HepG2 (cell line): ENCODE data around the gene CDK17. TPM values are rescaled to one million over a fixed set of nuclear protein-coding genes. Genes with fewer than 3 reads are reported as not detected.

Experiments
- ATAC-seq: fragments of 200-7000 bp; cut with Tn5 transposase; 3 replicates; pipeline ENCODE4 v1.9.1; 2020; ENCODE audit warnings: mild to moderate bottlenecking, moderate library complexity
- BruUV-seq: library from RNA; stranded (reverse); fragments of 400-500 nt; replicated peaks from 2 replicates; lab custom pipeline; 2021; lab: Mats Ljungman, UMichigan
- CTCF ChIA-PET: fragments of 300-600 bp; formaldehyde crosslinking; extraction: SDS; loops from one replicate; lab custom pipeline; 2021; ENCODE audit warnings: low total read pairs, inconsistent platforms, low intra/inter-chr PET ratio; lab: Yijun Ruan, JAX
- POLR2A ChIA-PET: fragments of 350-600 bp; sonication (Branson Sonifier 250); formaldehyde crosslinking; loops from one replicate; lab custom pipeline; 2020; ENCODE audit warnings: antibody characterized with exemption, inconsistent platforms; lab: Yijun Ruan, JAX
- DNase-seq: peaks from one replicate; pipeline ENCODE4 v3.0.0-alpha.2; 2015; ENCODE audit warnings: low spot score
- FAIRE-seq: peaks from 3 replicates; lab custom pipeline; 2011; peaks lifted over from hg19 to GRCh38; lab: Jason Lieb, UNC
- H2AFZ ChIP-seq: one replicate; pipeline ENCODE4 v1.6.1; 2011; ENCODE audit warnings: low read length, inconsistent platforms
- H3K27ac ChIP-seq: fragments of 300-600 bp; 3 replicates; pipeline ENCODE4 v1.8.0; 2011; ENCODE audit warnings: mixed run types, mild to moderate bottlenecking, mixed read lengths, low read length, inconsistent platforms; ENCODE audit not compliant: insufficient read depth; ENCODE audit errors: extremely low read length
- H3K27me3 ChIP-seq, 2 experiments: fragments of 200-600 bp in 1 of 2; 2 replicates in 1 of 2; 3 replicates in 1 of 2; pipeline versions ENCODE4 v1.6.0 to v1.8.0; 2011; ENCODE audit warnings: low read length in 2 of 2, mild to moderate bottlenecking in 2 of 2, moderate library complexity in 2 of 2, inconsistent platforms in 1 of 2; ENCODE audit not compliant: insufficient read depth in 2 of 2, control insufficient read depth in 1 of 2
- H3K36me3 ChIP-seq, 2 experiments: fragments of 200-600 bp in 1 of 2; replicated peaks in 1 of 2; 2 replicates in 1 of 2; 3 replicates in 1 of 2; pipeline versions ENCODE4 v1.5.1 to v1.8.0; 2011; ENCODE audit warnings: low read length in 2 of 2, inconsistent platforms in 1 of 2; ENCODE audit not compliant: insufficient read depth in 2 of 2, control insufficient read depth in 1 of 2
- H3K4me1 ChIP-seq: 2 replicates; pipeline ENCODE4 v1.5.1; 2012; ENCODE audit warnings: low read length, inconsistent platforms; ENCODE audit not compliant: insufficient read depth
- H3K4me2 ChIP-seq: 2 replicates; pipeline ENCODE4 v1.6.0; 2011; ENCODE audit warnings: low read depth, low read length, inconsistent platforms
- H3K4me3 ChIP-seq, 3 experiments: fragments of 200-600 bp in 1 of 3; sonication (generic), shearing (Covaris generic) in 1 of 3; replicated peaks in 1 of 3; 2 replicates each; pipeline ENCODE4 v1.5.1; 2011 to 2016; ENCODE audit warnings: low read length in 3 of 3, inconsistent platforms in 2 of 3, low read depth in 2 of 3, mild to moderate bottlenecking in 2 of 3, control low read depth in 1 of 3, mixed read lengths in 1 of 3; ENCODE audit not compliant: insufficient read depth in 1 of 3
- H3K79me2 ChIP-seq: one replicate; pipeline ENCODE4 v1.6.1; 2011; ENCODE audit warnings: low read length, inconsistent platforms; ENCODE audit not compliant: insufficient read depth
- H3K9ac ChIP-seq: 2 replicates; pipeline ENCODE4 v1.6.0; 2011; ENCODE audit warnings: mild to moderate bottlenecking, low read depth, low read length, inconsistent platforms; ENCODE audit not compliant: insufficient read depth
- H3K9me3 ChIP-seq: 2 replicates; pipeline ENCODE4 v1.5.1; 2012; ENCODE audit warnings: mild to moderate bottlenecking, low read length
- H4K20me1 ChIP-seq: 2 replicates; pipeline ENCODE4 v1.6.0; 2011; ENCODE audit warnings: inconsistent platforms, mild to moderate bottlenecking, low read length, moderate library complexity; ENCODE audit not compliant: insufficient read depth
- AGO1 ChIP-seq: fragments of 200-400 bp; formaldehyde crosslinking; IDR thresholded peaks from 2 replicates; pipeline ENCODE4 v1.6.1; 2017; ENCODE audit warnings: mild to moderate bottlenecking, low read depth, low read length, moderate library complexity; ENCODE audit not compliant: poor library complexity, severe bottlenecking
- CBX5 ChIP-seq: sonication (generic); formaldehyde crosslinking; IDR thresholded peaks from 2 replicates; pipeline ENCODE4 v1.4.0; 2020; ENCODE audit warnings: missing genetic modification reagents, borderline replicate concordance
- CREB1 ChIP-seq, 2 experiments: fragments of 450-650 bp in 1 of 2; IDR thresholded peaks; 2 replicates each; pipeline ENCODE4 v1.6.1; 2016 to 2017; ENCODE audit warnings: control low read depth in 1 of 2, mild to moderate bottlenecking in 1 of 2, missing compliant biosample characterization in 1 of 2, missing genetic modification characterization in 1 of 2
- EHMT2 ChIP-seq: fragments of 200-600 bp; sonication (generic); IDR thresholded peaks from 2 replicates; pipeline ENCODE4 v1.7.0; 2017; ENCODE audit warnings: antibody characterized with exemption, low read depth, low read length, borderline replicate concordance
- IRX3 ChIP-seq: sonication (generic); formaldehyde crosslinking; IDR thresholded peaks from 2 replicates; pipeline ENCODE4 v1.8.1; 2023; ENCODE audit warnings: mild to moderate bottlenecking, low read depth, missing genetic modification reagents, borderline replicate concordance
- MBD4 ChIP-seq: IDR thresholded peaks from 2 replicates; pipeline ENCODE4 v1.6.1; 2012; ENCODE audit warnings: low read length, inconsistent platforms, borderline replicate concordance
- MIER2 ChIP-seq: IDR thresholded peaks from 2 replicates; pipeline ENCODE4 v1.6.1; 2016; ENCODE audit warnings: missing biosample characterization, missing genetic modification reagents
- NCOA1 ChIP-seq: sonication (generic); formaldehyde crosslinking; IDR thresholded peaks from 2 replicates; pipeline ENCODE4 v1.9.0; 2021; ENCODE audit warnings: missing genetic modification reagents
- PRMT3 ChIP-seq: sonication (generic); formaldehyde crosslinking; IDR thresholded peaks from 2 replicates; pipeline ENCODE4 v1.8.1; 2022; ENCODE audit warnings: low read depth, mild to moderate bottlenecking, moderate library complexity, missing genetic modification reagents, borderline replicate concordance
- ZNF616 ChIP-seq: sonication (generic); formaldehyde crosslinking; IDR thresholded peaks from 2 replicates; pipeline ENCODE4 v1.5.0; 2020; ENCODE audit warnings: low read depth, mild to moderate bottlenecking, missing genetic modification reagents
- WGBS: methylation state at CpG from one replicate; pipeline ENCODE4 v1.1.6; 2017; ENCODE audit warnings: low lambda C conversion rate; 5-methylcytosine and 5-hydroxymethylcytosine counted together
- in situ Hi-C: cut with HindIII; loops from 2 replicates; pipeline ENCODE4 v1.10.0; 2017; ENCODE audit warnings: low pct_unique_long_range_greater_than_20kb; ENCODE audit not compliant: extremely low pct_ligation_motif_present
- intact Hi-C: fragments of 100-400 bp; cut with micrococcal nuclease; formaldehyde crosslinking; loops from one replicate; pipeline ENCODE4 v1.10.0; 2022; ENCODE audit not compliant: unreplicated experiment
- polyA plus RNA-seq, 8 experiments: library from polyadenylated mRNA; depleted of rRNA in 3 of 8; stranded (reverse) in 7 of 8; unstranded in 1 of 8; fragments of >200 nt; fragmentation: Illumina TruSeq in 4 of 8; extraction: Trizol in 4 of 8; gene quantifications; 2 replicates each; pipeline versions ENCODE4 v1.2.1 to v1.2.3, GENCODE V29; 2011 to 2016; ENCODE audit warnings: low read depth in 4 of 8, missing spikeins in 1 of 8, mixed read lengths in 1 of 8; ENCODE audit not compliant: insufficient read depth in 1 of 8
- total RNA-seq, 5 experiments: library from RNA; depleted of rRNA; stranded (reverse); fragments of >200 nt; fragmentation: Illumina TruSeq; extraction: Trizol; gene quantifications; 2 replicates each; pipeline ENCODE4 v1.2.3, GENCODE V29; 2016; ENCODE audit warnings: low read depth in 1 of 5
- TF ChIP-seq, protein P1 (sequence below): sonication (generic); formaldehyde crosslinking; IDR thresholded peaks from 2 replicates; pipeline ENCODE4 v1.5.0; 2020; ENCODE audit warnings: missing genetic modification reagents, mild to moderate bottlenecking, borderline replicate concordance
- TF ChIP-seq, protein P2 (sequence below): sonication (generic); formaldehyde crosslinking; conservative IDR thresholded peaks from 2 replicates; pipeline ENCODE4 v1.4.0; 2020; ENCODE audit warnings: mild to moderate bottlenecking, missing genetic modification reagents, moderate library complexity
- TF ChIP-seq, protein P3 (sequence below): sonication (generic); formaldehyde crosslinking; IDR thresholded peaks from 2 replicates; pipeline ENCODE4 v1.4.0; 2020; ENCODE audit warnings: missing genetic modification reagents, borderline replicate concordance

The CDK17 gene
- total and polyA plus RNA-seq, 2 of the 13 experiments (the other 11 are each of a cell fraction or from before 2014, with no cell fraction given): 9.9 to 22.3 TPM

DNA sequence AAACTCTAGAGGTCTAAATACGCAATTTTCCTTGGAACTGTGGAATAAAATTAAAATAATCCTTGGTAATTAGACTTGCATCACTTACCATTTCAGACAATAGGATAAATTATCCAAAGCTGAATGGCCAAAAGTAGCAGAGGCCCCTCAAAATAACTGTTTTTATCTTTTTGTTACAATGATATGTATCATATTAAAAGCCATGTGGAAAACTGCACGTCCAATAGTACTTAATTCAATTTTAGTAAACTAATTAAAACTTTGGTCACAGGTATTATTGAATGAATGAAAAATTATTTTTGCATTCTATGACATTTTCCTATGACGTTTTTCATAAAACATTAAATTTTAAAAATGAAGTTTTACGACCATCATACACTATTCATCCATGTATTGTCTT lies 98.5 kb downstream of the CDK17 start:
- H3K27ac ChIP-seq: no peak overlapping the region
- H3K4me2 ChIP-seq: no peak overlapping the region
- POLR2A ChIA-PET: no interaction called here
- H3K36me3 ChIP-seq: peaks cover 0 to 8% of the 10 kb centered on the region in 2 experiments; a peak in 2 of 5 replicates
- no peak overlapping the region for H2AFZ ChIP-seq
- in situ Hi-C loops: no loop called here
- TF ChIP-seq, protein P1, sequence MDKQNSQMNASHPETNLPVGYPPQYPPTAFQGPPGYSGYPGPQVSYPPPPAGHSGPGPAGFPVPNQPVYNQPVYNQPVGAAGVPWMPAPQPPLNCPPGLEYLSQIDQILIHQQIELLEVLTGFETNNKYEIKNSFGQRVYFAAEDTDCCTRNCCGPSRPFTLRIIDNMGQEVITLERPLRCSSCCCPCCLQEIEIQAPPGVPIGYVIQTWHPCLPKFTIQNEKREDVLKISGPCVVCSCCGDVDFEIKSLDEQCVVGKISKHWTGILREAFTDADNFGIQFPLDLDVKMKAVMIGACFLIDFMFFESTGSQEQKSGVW (CRISPR knock-in tag): no peak
- TF ChIP-seq MIER2 (CRISPR knock-in tag): no peak
- TF ChIP-seq, protein P2, sequence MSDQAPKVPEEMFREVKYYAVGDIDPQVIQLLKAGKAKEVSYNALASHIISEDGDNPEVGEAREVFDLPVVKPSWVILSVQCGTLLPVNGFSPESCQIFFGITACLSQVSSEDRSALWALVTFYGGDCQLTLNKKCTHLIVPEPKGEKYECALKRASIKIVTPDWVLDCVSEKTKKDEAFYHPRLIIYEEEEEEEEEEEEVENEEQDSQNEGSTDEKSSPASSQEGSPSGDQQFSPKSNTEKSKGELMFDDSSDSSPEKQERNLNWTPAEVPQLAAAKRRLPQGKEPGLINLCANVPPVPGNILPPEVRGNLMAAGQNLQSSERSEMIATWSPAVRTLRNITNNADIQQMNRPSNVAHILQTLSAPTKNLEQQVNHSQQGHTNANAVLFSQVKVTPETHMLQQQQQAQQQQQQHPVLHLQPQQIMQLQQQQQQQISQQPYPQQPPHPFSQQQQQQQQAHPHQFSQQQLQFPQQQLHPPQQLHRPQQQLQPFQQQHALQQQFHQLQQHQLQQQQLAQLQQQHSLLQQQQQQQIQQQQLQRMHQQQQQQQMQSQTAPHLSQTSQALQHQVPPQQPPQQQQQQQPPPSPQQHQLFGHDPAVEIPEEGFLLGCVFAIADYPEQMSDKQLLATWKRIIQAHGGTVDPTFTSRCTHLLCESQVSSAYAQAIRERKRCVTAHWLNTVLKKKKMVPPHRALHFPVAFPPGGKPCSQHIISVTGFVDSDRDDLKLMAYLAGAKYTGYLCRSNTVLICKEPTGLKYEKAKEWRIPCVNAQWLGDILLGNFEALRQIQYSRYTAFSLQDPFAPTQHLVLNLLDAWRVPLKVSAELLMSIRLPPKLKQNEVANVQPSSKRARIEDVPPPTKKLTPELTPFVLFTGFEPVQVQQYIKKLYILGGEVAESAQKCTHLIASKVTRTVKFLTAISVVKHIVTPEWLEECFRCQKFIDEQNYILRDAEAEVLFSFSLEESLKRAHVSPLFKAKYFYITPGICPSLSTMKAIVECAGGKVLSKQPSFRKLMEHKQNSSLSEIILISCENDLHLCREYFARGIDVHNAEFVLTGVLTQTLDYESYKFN (CRISPR knock-in tag): no peak
- TF ChIP-seq CREB1 (IDR thresholded peaks at IDR 0.05): no peak
- no peak for TF ChIP-seq CREB1 (CRISPR knock-in tag; IDR thresholded peaks at IDR 0.05)
- TF ChIP-seq MBD4: no peak
- TF ChIP-seq, protein P3, sequence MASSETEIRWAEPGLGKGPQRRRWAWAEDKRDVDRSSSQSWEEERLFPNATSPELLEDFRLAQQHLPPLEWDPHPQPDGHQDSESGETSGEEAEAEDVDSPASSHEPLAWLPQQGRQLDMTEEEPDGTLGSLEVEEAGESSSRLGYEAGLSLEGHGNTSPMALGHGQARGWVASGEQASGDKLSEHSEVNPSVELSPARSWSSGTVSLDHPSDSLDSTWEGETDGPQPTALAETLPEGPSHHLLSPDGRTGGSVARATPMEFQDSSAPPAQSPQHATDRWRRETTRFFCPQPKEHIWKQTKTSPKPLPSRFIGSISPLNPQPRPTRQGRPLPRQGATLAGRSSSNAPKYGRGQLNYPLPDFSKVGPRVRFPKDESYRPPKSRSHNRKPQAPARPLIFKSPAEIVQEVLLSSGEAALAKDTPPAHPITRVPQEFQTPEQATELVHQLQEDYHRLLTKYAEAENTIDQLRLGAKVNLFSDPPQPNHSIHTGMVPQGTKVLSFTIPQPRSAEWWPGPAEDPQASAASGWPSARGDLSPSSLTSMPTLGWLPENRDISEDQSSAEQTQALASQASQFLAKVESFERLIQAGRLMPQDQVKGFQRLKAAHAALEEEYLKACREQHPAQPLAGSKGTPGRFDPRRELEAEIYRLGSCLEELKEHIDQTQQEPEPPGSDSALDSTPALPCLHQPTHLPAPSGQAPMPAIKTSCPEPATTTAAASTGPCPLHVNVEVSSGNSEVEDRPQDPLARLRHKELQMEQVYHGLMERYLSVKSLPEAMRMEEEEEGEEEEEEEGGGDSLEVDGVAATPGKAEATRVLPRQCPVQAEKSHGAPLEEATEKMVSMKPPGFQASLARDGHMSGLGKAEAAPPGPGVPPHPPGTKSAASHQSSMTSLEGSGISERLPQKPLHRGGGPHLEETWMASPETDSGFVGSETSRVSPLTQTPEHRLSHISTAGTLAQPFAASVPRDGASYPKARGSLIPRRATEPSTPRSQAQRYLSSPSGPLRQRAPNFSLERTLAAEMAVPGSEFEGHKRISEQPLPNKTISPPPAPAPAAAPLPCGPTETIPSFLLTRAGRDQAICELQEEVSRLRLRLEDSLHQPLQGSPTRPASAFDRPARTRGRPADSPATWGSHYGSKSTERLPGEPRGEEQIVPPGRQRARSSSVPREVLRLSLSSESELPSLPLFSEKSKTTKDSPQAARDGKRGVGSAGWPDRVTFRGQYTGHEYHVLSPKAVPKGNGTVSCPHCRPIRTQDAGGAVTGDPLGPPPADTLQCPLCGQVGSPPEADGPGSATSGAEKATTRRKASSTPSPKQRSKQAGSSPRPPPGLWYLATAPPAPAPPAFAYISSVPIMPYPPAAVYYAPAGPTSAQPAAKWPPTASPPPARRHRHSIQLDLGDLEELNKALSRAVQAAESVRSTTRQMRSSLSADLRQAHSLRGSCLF (CRISPR knock-in tag): no peak
- no peak for TF ChIP-seq CBX5 (CRISPR knock-in tag)
- TF ChIP-seq IRX3 (CRISPR knock-in tag): no peak
- TF ChIP-seq ZNF616 (CRISPR knock-in tag): no peak
- TF ChIP-seq NCOA1 (CRISPR knock-in tag): no peak
- TF ChIP-seq PRMT3: no peak
- no peak for TF ChIP-seq EHMT2
- TF ChIP-seq AGO1: no peak
- TF ChIP-seq, all 625 proteins: peak for 0
- no peak for ATAC-seq
- H3K9ac ChIP-seq: no peak overlapping the region
- H3K27me3 ChIP-seq: no peaks in the 10 kb centered on the region
- H3K4me1 ChIP-seq: peaks cover 9% of the 10 kb centered on the region
- no TSS peak for BruUV-seq
- H3K4me3 ChIP-seq: no peak overlapping the region
- no peak for DNase-seq
- H4K20me1 ChIP-seq: no peaks in the 10 kb centered on the region
- no peak for FAIRE-seq
- H3K9me3 ChIP-seq: no peaks in the 10 kb centered on the region
- 88% methylated on average over 4 of the region's 4 CpGs for WGBS
- CTCF ChIA-PET: no interaction called here
- intact Hi-C loops: no loop called here
- H3K79me2 ChIP-seq: no peaks in the 10 kb centered on the region
